Mesenchymal stem cell (in vitro differentiated cells and primary cell): ENCODE results near the gene RAD51B.
A peak's percentile ranks its signal among the peaks of the same experiment; 100 is the strongest.

Source experiments
- DNase-seq: peaks from one replicate; pipeline ENCODE4 v3.0.0-alpha.2; 2013
- H2AFZ ChIP-seq: one replicate; pipeline ENCODE4 v1.6.1; 2013; ENCODE audit warnings: low read depth, mild to moderate bottlenecking, control low read depth, inconsistent platforms, low read length, moderate library complexity
- H2AK5ac ChIP-seq: 2 replicates; pipeline ENCODE4 v1.6.1; 2013; ENCODE audit warnings: low read length, moderate library complexity, mild to moderate bottlenecking, inconsistent platforms; ENCODE audit not compliant: severe bottlenecking
- H2BK120ac ChIP-seq: one replicate; pipeline ENCODE4 v1.6.1; 2013; ENCODE audit warnings: low read depth, mild to moderate bottlenecking, inconsistent platforms, low read length, moderate library complexity
- H2BK12ac ChIP-seq, 2 experiments: one replicate each; pipeline ENCODE4 v1.6.1; 2013; ENCODE audit warnings: inconsistent platforms in 2 of 2, low read length in 2 of 2, mild to moderate bottlenecking in 2 of 2, moderate library complexity in 2 of 2, control low read depth in 1 of 2
- H2BK15ac ChIP-seq: one replicate; pipeline ENCODE4 v1.6.1; 2013; ENCODE audit warnings: mild to moderate bottlenecking, low read depth, inconsistent platforms; ENCODE audit not compliant: poor library complexity, severe bottlenecking
- H2BK5ac ChIP-seq: 2 replicates; pipeline ENCODE4 v1.6.1; 2013; ENCODE audit warnings: low read depth, mild to moderate bottlenecking, low read length, control low read depth, inconsistent platforms; ENCODE audit not compliant: poor library complexity, severe bottlenecking
- H3K14ac ChIP-seq, 2 experiments: one replicate each; pipeline ENCODE4 v1.6.1; 2013; ENCODE audit warnings: inconsistent platforms in 2 of 2, low read length in 2 of 2, control low read depth in 1 of 2, mild to moderate bottlenecking in 1 of 2, moderate library complexity in 1 of 2
- H3K18ac ChIP-seq, 2 experiments: one replicate each; pipeline ENCODE4 v1.6.1; 2013; ENCODE audit warnings: inconsistent platforms in 2 of 2, low read length in 2 of 2, control low read depth in 1 of 2, low read depth in 1 of 2, mild to moderate bottlenecking in 1 of 2
- H3K23ac ChIP-seq, 2 experiments: one replicate each; pipeline ENCODE4 v1.6.1; 2013; ENCODE audit warnings: inconsistent platforms in 2 of 2, low read length in 2 of 2, mild to moderate bottlenecking in 2 of 2, moderate library complexity in 2 of 2, control low read depth in 1 of 2
- H3K27ac ChIP-seq: 2 replicates; pipeline ENCODE4 v1.5.1; 2013; ENCODE audit warnings: mild to moderate bottlenecking, moderate library complexity, low read length, control low read depth, inconsistent platforms; ENCODE audit not compliant: poor library complexity, severe bottlenecking
- H3K27me3 ChIP-seq, 2 experiments: 2 replicates each; pipeline versions ENCODE4 v1.6.1 to v1.7.0; 2013; ENCODE audit warnings: low read length in 2 of 2, mild to moderate bottlenecking in 2 of 2, moderate library complexity in 2 of 2, control low read depth in 1 of 2, inconsistent platforms in 1 of 2; ENCODE audit not compliant: control insufficient read depth in 1 of 2, insufficient read depth in 1 of 2
- H3K36me3 ChIP-seq, 2 experiments: 2 replicates each; pipeline versions ENCODE4 v1.6.1 to v1.7.0; 2013; ENCODE audit warnings: low read length in 2 of 2, control low read depth in 1 of 2, inconsistent platforms in 1 of 2, low read depth in 1 of 2, mild to moderate bottlenecking in 1 of 2; ENCODE audit not compliant: insufficient read depth in 2 of 2, control insufficient read depth in 1 of 2
- H3K4ac ChIP-seq, 2 experiments: one replicate each; pipeline ENCODE4 v1.6.1; 2013; ENCODE audit warnings: inconsistent platforms in 2 of 2, low read length in 2 of 2, mild to moderate bottlenecking in 2 of 2, moderate library complexity in 2 of 2, control low read depth in 1 of 2, low read depth in 1 of 2
- H3K4me1 ChIP-seq: 2 replicates; pipeline ENCODE4 v1.6.1; 2013; ENCODE audit warnings: low read depth, low read length, control low read depth; ENCODE audit not compliant: control insufficient read depth, insufficient read depth
- H3K4me2 ChIP-seq: 2 replicates; pipeline ENCODE4 v1.6.1; 2013; ENCODE audit warnings: low read length, mild to moderate bottlenecking, inconsistent platforms; ENCODE audit not compliant: poor library complexity, severe bottlenecking
- H3K4me3 ChIP-seq, 2 experiments: 2 replicates each; pipeline versions ENCODE4 v1.5.1 to v1.7.0; 2013; ENCODE audit warnings: low read length in 2 of 2, mild to moderate bottlenecking in 2 of 2, control low read depth in 1 of 2, low read depth in 1 of 2; ENCODE audit not compliant: insufficient read depth in 1 of 2
- H3K79me1 ChIP-seq: replicated peaks from 2 replicates; pipeline ENCODE4 v1.6.1; 2013; ENCODE audit warnings: mild to moderate bottlenecking, control low read depth, low read length, inconsistent platforms; ENCODE audit not compliant: poor library complexity, severe bottlenecking
- H3K9ac ChIP-seq: 2 replicates; pipeline ENCODE4 v1.7.0; 2013; ENCODE audit warnings: mild to moderate bottlenecking, low read length, moderate library complexity
- H3K9me3 ChIP-seq: 2 replicates; pipeline ENCODE4 v1.7.0; 2013; ENCODE audit warnings: mild to moderate bottlenecking, low read length; ENCODE audit not compliant: control insufficient read depth
- H4K8ac ChIP-seq: one replicate; pipeline ENCODE4 v1.6.1; 2013; ENCODE audit warnings: inconsistent platforms, mild to moderate bottlenecking, low read length, moderate library complexity
- H4K91ac ChIP-seq: one replicate; pipeline ENCODE4 v1.6.1; 2013; ENCODE audit warnings: mild to moderate bottlenecking, low read length, inconsistent platforms
- WGBS: methylation state at CpG from one replicate; pipeline ENCODE4 v1.1.7; 2013; ENCODE audit warnings: mixed read lengths; 5-methylcytosine and 5-hydroxymethylcytosine counted together

The RAD51B gene

GRCh38 chr14:68397371-68397811 is 577.8 kb downstream of the RAD51B start:
- Histone ChIP-seq H3K23ac (no peak overlapping the region), H2AK5ac (no peak overlapping the region), H3K4me1 (peaks cover 5% of the 10 kb centered on the region), H3K4ac (peak overlapping the region; percentile 12 to 39), H2BK120ac (peak overlapping the region; percentile 71), H4K8ac (peak overlapping the region; percentile 33), H3K79me1 (no peaks in the 10 kb centered on the region), H2BK15ac (peak overlapping the region; percentile 84), H2BK5ac (no peak overlapping the region), H3K14ac (peak overlapping the region in 1 of 2 experiments; percentile 45), H2AFZ (no peak overlapping the region), H3K36me3 (no peaks in the 10 kb centered on the region), H3K27ac (no peak overlapping the region), H3K4me3 (no peak overlapping the region), H2BK12ac (peak overlapping the region; percentile 81 to 86), H3K9me3 (no peaks in the 10 kb centered on the region), H3K4me2 (no peak overlapping the region), H4K91ac (peak overlapping the region; percentile 34), H3K18ac (peak overlapping the region; percentile 30 to 74), H3K9ac (no peak overlapping the region), H3K27me3 (no peaks in the 10 kb centered on the region)
- WGBS = 73% methylated on average over 6 of the region's 6 CpGs
- DNase-seq = no peak

- H3K9ac ChIP-seq = no peak overlapping the region
- no peak overlapping the region for H3K4me3 ChIP-seq
- peak overlapping the region in 1 of 2 experiments; percentile 2 for H3K14ac ChIP-seq
- peak overlapping the region; percentile 33 for H4K8ac ChIP-seq
- H4K91ac ChIP-seq = no peak overlapping the region
- H3K23ac ChIP-seq = no peak overlapping the region
- H3K36me3 ChIP-seq = no peaks in the 10 kb centered on the region
- no peaks in the 10 kb centered on the region for H3K79me1 ChIP-seq
- H2BK120ac ChIP-seq = no peak overlapping the region
- H2AFZ ChIP-seq = no peak overlapping the region
- H3K4me2 ChIP-seq = no peak overlapping the region
- no peak overlapping the region for H2BK15ac ChIP-seq
- no peaks in the 10 kb centered on the region for H3K27me3 ChIP-seq
- no peak overlapping the region for H3K27ac ChIP-seq
- H3K18ac ChIP-seq = peak overlapping the region; percentile 74 to 89
- WGBS = 42% methylated on average over 4 of the region's 6 CpGs
- DNase-seq = peak; percentile 48
- H3K4ac ChIP-seq = peak overlapping the region; percentile 19 to 39
- H3K9me3 ChIP-seq = no peaks in the 10 kb centered on the region
- H2BK5ac ChIP-seq = no peak overlapping the region
- H2AK5ac ChIP-seq = no peak overlapping the region
- H3K4me1 ChIP-seq = peaks cover 3% of the 10 kb centered on the region
- peak overlapping the region; percentile 12 to 96 for H2BK12ac ChIP-seq
Observed at GRCh38 chr14:68397822-68398221, 578.2 kb downstream of the RAD51B start.

GRCh38 chr14:68398370-68398769 is 578.8 kb downstream of the RAD51B start:
- H4K8ac ChIP-seq = peak overlapping the region; percentile 59
- WGBS = no CpG with 5 or more reads among the region's 2 CpGs
- H3K79me1 ChIP-seq = no peaks in the 10 kb centered on the region
- H2AFZ ChIP-seq = no peak overlapping the region
- H3K4ac ChIP-seq = peak overlapping the region in 1 of 2 experiments; percentile 19
- H3K27ac ChIP-seq = no peak overlapping the region
- H3K36me3 ChIP-seq = no peaks in the 10 kb centered on the region
- H3K4me3 ChIP-seq = no peak overlapping the region
- H2BK5ac ChIP-seq = no peak overlapping the region
- H4K91ac ChIP-seq = no peak overlapping the region
- DNase-seq = no peak
- H2BK12ac ChIP-seq = peak overlapping the region; percentile 14 to 96
- H2BK15ac ChIP-seq = peak overlapping the region; percentile 87
- peak overlapping the region in 1 of 2 experiments; percentile 2 for H3K14ac ChIP-seq
- H3K27me3 ChIP-seq = no peaks in the 10 kb centered on the region
- H2BK120ac ChIP-seq = no peak overlapping the region
- H3K4me2 ChIP-seq = no peak overlapping the region
- H3K4me1 ChIP-seq = peaks cover 3% of the 10 kb centered on the region
- peak overlapping the region; percentile 74 to 89 for H3K18ac ChIP-seq
- H2AK5ac ChIP-seq = no peak overlapping the region
- no peak overlapping the region for H3K23ac ChIP-seq
- H3K9me3 ChIP-seq = no peaks in the 10 kb centered on the region
- no peak overlapping the region for H3K9ac ChIP-seq

GRCh38 chr14:68399971-68400370 is 580.4 kb downstream of the RAD51B start:
- Histone ChIP-seq H3K18ac (peak overlapping the region; percentile 26 to 74), H3K27ac (no peak overlapping the region), H3K9me3 (no peaks in the 10 kb centered on the region), H3K9ac (no peak overlapping the region), H3K4ac (peak overlapping the region in 1 of 2 experiments; percentile 40), H2AFZ (no peak overlapping the region), H4K8ac (no peak overlapping the region), H2BK120ac (no peak overlapping the region), H3K4me3 (no peak overlapping the region), H3K36me3 (no peaks in the 10 kb centered on the region), H3K4me2 (no peak overlapping the region), H3K27me3 (no peaks in the 10 kb centered on the region), H3K79me1 (no peaks in the 10 kb centered on the region), H3K14ac (no peak overlapping the region), H2AK5ac (no peak overlapping the region), H3K23ac (peak overlapping the region in 1 of 2 experiments; percentile 14), H2BK12ac (peak overlapping the region in 1 of 2 experiments; percentile 29), H4K91ac (peak overlapping the region; percentile 18), H3K4me1 (peaks cover 4% of the 10 kb centered on the region), H2BK5ac (no peak overlapping the region), H2BK15ac (no peak overlapping the region)
- WGBS = 100% methylated on average over 2 of the region's 2 CpGs
- no peak for DNase-seq
